Lung (tissue), 12 donors: ENCODE data around the gene PAFAH2. TPM values are rescaled to one million over a fixed set of nuclear protein-coding genes. Genes with fewer than 3 reads are reported as not detected.

Source experiments
- ATAC-seq: fragments of 200-7000 bp; cut with Tn5 transposase; one replicate; pipeline ENCODE4 v1.9.1; 2020; ENCODE audit warnings: moderate number of reproducible peaks; ENCODE audit not compliant: insufficient read depth, low FRiP score
- DNase-seq, 3 donors: peaks; one replicate each; pipeline ENCODE4 v3.0.0-alpha.2; 2013 to 2017
- H3K27ac ChIP-seq, 2 donors: one replicate each; pipeline ENCODE4 v1.5.1; 2013; ENCODE audit warnings: mild to moderate bottlenecking in 2 of 2, moderate library complexity in 2 of 2, control low read depth in 1 of 2, inconsistent platforms in 1 of 2, low read depth in 1 of 2, low read length in 1 of 2
- H3K27me3 ChIP-seq, 3 donors: one replicate each; pipeline ENCODE4 v1.5.1; 2013; ENCODE audit warnings: low read length in 2 of 3; ENCODE audit not compliant: control insufficient read depth in 3 of 3, insufficient read depth in 3 of 3
- H3K36me3 ChIP-seq, 4 donors: one replicate each; pipeline ENCODE4 v1.5.1; 2013; ENCODE audit warnings: low read length in 4 of 4, mild to moderate bottlenecking in 1 of 4, moderate library complexity in 1 of 4; ENCODE audit not compliant: control insufficient read depth in 4 of 4, insufficient read depth in 4 of 4
- H3K4me1 ChIP-seq, 5 donors: one replicate each; pipeline ENCODE4 v1.5.1; 2013; ENCODE audit warnings: low read length in 5 of 5, mild to moderate bottlenecking in 2 of 5, moderate library complexity in 1 of 5; ENCODE audit not compliant: control insufficient read depth in 5 of 5, insufficient read depth in 5 of 5
- H3K4me3 ChIP-seq: one replicate; pipeline ENCODE4 v1.5.1; 2013; ENCODE audit warnings: mild to moderate bottlenecking, control low read depth, moderate library complexity
- H3K9ac ChIP-seq, 2 donors: one replicate each; pipeline ENCODE4 v1.5.1; 2013; ENCODE audit warnings: low read length in 2 of 2, control low read depth in 1 of 2; ENCODE audit not compliant: insufficient read depth in 1 of 2
- H3K9me3 ChIP-seq, 4 donors: one replicate each; pipeline ENCODE4 v1.5.1; 2013; ENCODE audit warnings: low read length in 3 of 4, mild to moderate bottlenecking in 1 of 4, moderate library complexity in 1 of 4; ENCODE audit not compliant: control insufficient read depth in 4 of 4, insufficient read depth in 3 of 4
- CTCF ChIP-seq: IDR thresholded peaks from 2 replicates; pipeline ENCODE4 v1.5.1; 2012; ENCODE audit warnings: mild to moderate bottlenecking; ENCODE audit errors: control extremely low read depth, extremely low read depth
- WGBS, 2 donors: extraction: QIAGEN DNeasy Blood & Tissue Kit; methylation state at CpG; one replicate each; pipeline ENCODE4 v1.1.7; 2013; 5-methylcytosine and 5-hydroxymethylcytosine counted together
- polyA plus RNA-seq, 2 donors: library from polyadenylated mRNA; stranded (reverse); fragments of 200-250 nt; gene quantifications; one replicate each; pipeline ENCODE4 v1.2.1, GENCODE V29; 2013
- total RNA-seq, 2 donors: library from RNA; depleted of rRNA in 1 of 2; stranded (reverse); fragments of >200 nt in 1 of 2; gene quantifications; one replicate each; pipeline ENCODE4 v1.2.1, GENCODE V29; 2014 to 2021
- donor health status: control.
- donor health status: control.
- donor health status: Bipolar disorder and iron deficiency.
- donor health status: healthy.
- donor health status: DM: yes; HTN: yes; CAD: no.

PAFAH2 gene
- total and polyA plus RNA-seq, 4 donors = 6.5 to 15.2 (median 9.1) TPM

- no peak for TF ChIP-seq CTCF
- WGBS, 2 donors = 73 to 83% methylated on average over 6 of the region's 6 CpGs
- Histone ChIP-seq H3K4me3 (no peak overlapping the region), H3K27me3 (no peaks in the 10 kb centered on the region), H3K4me1 (peaks cover 0 to 3% (median 0%) of the 10 kb centered on the region in 5 donors), H3K9ac (no peak overlapping the region), H3K36me3 (no peaks in the 10 kb centered on the region), H3K27ac (no peak overlapping the region), H3K9me3 (no peaks in the 10 kb centered on the region)
- ATAC-seq = no peak
- no peak for DNase-seq
Measured at GRCh38 chr1:26009796-26010447, 12.1 kb upstream of the PAFAH2 start.

DNA sequence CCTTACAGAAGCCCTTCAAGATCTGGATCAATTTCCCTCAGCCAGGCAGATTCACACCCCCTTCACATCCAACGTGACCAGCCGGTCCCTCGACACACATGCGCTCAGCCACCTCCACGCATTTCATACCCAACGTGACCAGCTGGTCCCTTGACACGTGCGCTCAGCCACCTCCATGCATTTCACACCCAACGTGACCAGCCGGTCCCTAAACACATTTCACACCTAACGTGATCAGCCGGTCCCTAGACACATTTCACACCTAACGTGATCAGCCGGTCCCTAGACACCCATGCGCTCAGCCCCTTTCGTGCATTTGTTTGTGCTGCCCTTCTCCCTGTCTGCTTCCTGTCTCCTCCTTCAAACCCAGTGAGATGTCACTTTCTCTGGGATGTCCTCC lies 8.8 kb upstream of the PAFAH2 start:
- no peaks in the 10 kb centered on the region for H3K9me3 ChIP-seq
- no peak overlapping the region for H3K9ac ChIP-seq
- TF ChIP-seq CTCF = no peak
- no peaks in the 10 kb centered on the region for H3K27me3 ChIP-seq
- WGBS, 2 donors = 93% methylated on average over 16 of the region's 16 CpGs
- no peak for ATAC-seq
- H3K4me1 ChIP-seq = no peaks in the 10 kb centered on the region
- H3K4me3 ChIP-seq = no peak overlapping the region
- H3K27ac ChIP-seq = no peak overlapping the region
- DNase-seq = no peak
- no peaks in the 10 kb centered on the region for H3K36me3 ChIP-seq

DNA sequence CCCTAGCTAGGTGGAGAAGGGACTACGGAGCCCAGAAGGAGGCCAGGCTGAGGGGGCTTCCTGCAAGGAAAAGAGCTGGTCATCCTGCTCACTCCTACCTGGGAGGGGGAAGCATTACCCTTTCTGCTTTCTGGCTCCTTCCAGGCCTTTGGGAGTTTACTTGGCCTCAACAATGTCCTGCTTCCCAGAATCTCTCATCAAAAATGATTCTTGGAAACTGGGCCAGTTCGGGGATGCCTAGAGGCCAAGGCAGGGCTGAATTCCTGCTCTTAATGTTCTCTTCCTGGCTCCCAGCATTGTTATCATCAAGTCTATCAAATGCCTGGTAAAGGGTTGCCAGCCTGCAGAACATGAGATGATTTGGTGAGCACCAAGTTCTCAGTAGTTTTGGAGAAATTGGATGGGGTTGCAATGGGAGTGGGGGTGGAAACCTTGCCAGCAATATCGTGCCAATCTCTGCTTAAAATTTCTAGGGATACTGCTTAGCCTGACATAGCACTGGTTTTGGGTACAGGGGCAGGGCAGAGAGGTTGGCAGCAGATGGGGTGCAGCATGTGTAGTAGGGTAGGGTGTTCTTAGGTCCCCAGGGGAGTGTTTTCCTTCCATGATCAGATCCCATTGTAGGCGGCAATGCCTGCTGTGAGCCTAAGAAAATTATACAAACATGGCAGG lies 7.7 kb upstream of the PAFAH2 start:
- Histone ChIP-seq H3K4me1 (no peaks in the 10 kb centered on the region), H3K27ac (no peak overlapping the region)
- ATAC-seq = no peak

More for the DNA sequence above, 7.7 kb upstream of the PAFAH2 start:
- Histone ChIP-seq H3K9me3 (no peaks in the 10 kb centered on the region), H3K36me3 (no peaks in the 10 kb centered on the region), H3K4me3 (no peak overlapping the region), H3K27me3 (no peaks in the 10 kb centered on the region), H3K9ac (no peak overlapping the region)
- TF ChIP-seq CTCF = no peak
- DNase-seq = no peak
- 75 to 79% methylated on average over 4 of the region's 4 CpGs for WGBS, 2 donors
